CD14-positive monocyte (primary cell): ENCODE measurements around the gene CWC27. TPM values are rescaled to one million over a fixed set of nuclear protein-coding genes. Genes with fewer than 3 reads are reported as not detected.
A peak's percentile ranks its signal among the peaks of the same experiment; 100 is the strongest.

Experiments used
- DNase-seq, 3 donors: peaks; one replicate each; pipeline ENCODE4 v3.0.0-alpha.2; 2011 to 2022
- H2AFZ ChIP-seq: 2 replicates; pipeline ENCODE4 v1.6.0; 2012; ENCODE audit warnings: mild to moderate bottlenecking, low read depth, low read length, inconsistent platforms; ENCODE audit not compliant: insufficient read depth, poor library complexity, severe bottlenecking
- H3K27ac ChIP-seq, 2 donors: 1 replicate in 1 of 2; 2 replicates in 1 of 2; pipeline ENCODE4 v1.5.1; 2012 to 2013; ENCODE audit warnings: low read length in 2 of 2, control low read depth in 1 of 2, inconsistent platforms in 1 of 2, low read depth in 1 of 2, mild to moderate bottlenecking in 1 of 2
- H3K27me3 ChIP-seq, 2 donors: one replicate each; pipeline versions ENCODE4 v1.6.0 to v1.6.1; 2011 to 2013; ENCODE audit warnings: low read length in 2 of 2; ENCODE audit not compliant: control insufficient read depth in 2 of 2, insufficient read depth in 2 of 2
- H3K36me3 ChIP-seq, 2 donors: replicated peaks in 1 of 2; 1 replicate in 1 of 2; 2 replicates in 1 of 2; pipeline versions ENCODE4 v1.5.1 to v1.6.1; 2012 to 2013; ENCODE audit warnings: low read length in 2 of 2, control low read depth in 1 of 2, inconsistent platforms in 1 of 2, mild to moderate bottlenecking in 1 of 2; ENCODE audit not compliant: insufficient read depth in 2 of 2, control insufficient read depth in 1 of 2
- H3K4me1 ChIP-seq, 2 donors: 1 replicate in 1 of 2; 2 replicates in 1 of 2; pipeline versions ENCODE4 v1.5.1 to v1.6.1; 2012 to 2013; ENCODE audit warnings: low read length in 2 of 2, control low read depth in 1 of 2, inconsistent platforms in 1 of 2, mild to moderate bottlenecking in 1 of 2, moderate library complexity in 1 of 2; ENCODE audit not compliant: insufficient read depth in 2 of 2, control insufficient read depth in 1 of 2
- H3K4me2 ChIP-seq: replicated peaks from 2 replicates; pipeline ENCODE3; 2012; ENCODE audit warnings: low read length, moderate library complexity, mild to moderate bottlenecking; ENCODE audit not compliant: poor library complexity, severe bottlenecking; ENCODE audit errors: extremely low read depth
- H3K4me3 ChIP-seq, 3 experiments: fragments of 200-600 bp in 1 of 3; sonication (generic) in 1 of 3; replicated peaks in 1 of 3; 1 replicate in 2 of 3; 2 replicates in 1 of 3; pipeline ENCODE4 v1.5.1; 2011 to 2013; ENCODE audit warnings: low read length in 3 of 3, mild to moderate bottlenecking in 3 of 3, control low read depth in 2 of 3, low read depth in 2 of 3, inconsistent platforms in 1 of 3, moderate library complexity in 1 of 3
- H3K79me2 ChIP-seq: 2 replicates; pipeline ENCODE4 v1.6.0; 2012; ENCODE audit warnings: mild to moderate bottlenecking, control low read depth, inconsistent platforms, low read length, moderate library complexity; ENCODE audit not compliant: insufficient read depth
- H3K9ac ChIP-seq: 2 replicates; pipeline ENCODE4 v1.6.0; 2017; ENCODE audit warnings: low read length, mild to moderate bottlenecking; ENCODE audit not compliant: insufficient read depth, poor library complexity, severe bottlenecking
- H3K9me3 ChIP-seq, 2 donors: replicated peaks in 1 of 2; 1 replicate in 1 of 2; 2 replicates in 1 of 2; pipeline versions ENCODE4 v1.5.1 to v1.6.1; 2012 to 2013; ENCODE audit warnings: low read length in 2 of 2, control low read depth in 1 of 2; ENCODE audit not compliant: control insufficient read depth in 1 of 2, insufficient read depth in 1 of 2
- H4K20me1 ChIP-seq: 2 replicates; pipeline ENCODE4 v1.6.0; 2012; ENCODE audit warnings: mild to moderate bottlenecking, low read length, control low read depth, moderate library complexity; ENCODE audit not compliant: insufficient read depth
- H3K27ac Mint-ChIP-seq, 7 donors: one replicate each; pipeline ENCODE4 v1.8.0; 2020; ENCODE audit warnings: mild to moderate bottlenecking in 7 of 7, mixed read lengths in 7 of 7, moderate library complexity in 6 of 7, inconsistent platforms in 2 of 7
- H3K27me3 Mint-ChIP-seq, 3 donors: one replicate each; pipeline ENCODE4 v1.8.0; 2021 to 2022; ENCODE audit warnings: low read depth in 3 of 3, mild to moderate bottlenecking in 3 of 3, mixed read lengths in 3 of 3, moderate library complexity in 3 of 3, inconsistent platforms in 1 of 3
- H3K36me3 Mint-ChIP-seq, 2 donors: one replicate each; pipeline ENCODE4 v1.8.0; 2020; ENCODE audit warnings: mixed read lengths in 2 of 2, inconsistent platforms in 1 of 2, mild to moderate bottlenecking in 1 of 2
- H3K4me1 Mint-ChIP-seq: one replicate; pipeline ENCODE4 v1.8.0; 2020; ENCODE audit warnings: mild to moderate bottlenecking, mixed read lengths
- H3K4me3 Mint-ChIP-seq, 2 donors: one replicate each; pipeline ENCODE4 v1.8.0; 2020; ENCODE audit warnings: mild to moderate bottlenecking in 2 of 2, mixed read lengths in 2 of 2, moderate library complexity in 1 of 2
- H3K9me3 Mint-ChIP-seq, 7 donors: one replicate each; pipeline ENCODE4 v1.8.0; 2020 to 2022; ENCODE audit warnings: mixed read lengths in 7 of 7, mild to moderate bottlenecking in 6 of 7, moderate library complexity in 6 of 7, inconsistent platforms in 2 of 7
- WGBS: methylation state at CpG from one replicate; pipeline ENCODE4 v1.1.5; 2013; ENCODE audit warnings: missing lambda C conversion rate; ENCODE audit not compliant: insufficient coverage; 5-methylcytosine and 5-hydroxymethylcytosine counted together
- intact Hi-C, 2 donors: fragments of 100-400 bp; cut with micrococcal nuclease; formaldehyde crosslinking; loops; one replicate each; pipeline versions ENCODE4 v1.15.0 to v1.15.1; 2023
- polyA plus RNA-seq, 3 donors: library from polyadenylated mRNA; depleted of rRNA in 1 of 3; unstranded in 2 of 3; stranded (reverse) in 1 of 3; fragments of 300-500 nt in 2 of 3; fragments of >200 nt in 1 of 3; fragmentation: Illumina TruSeq in 2 of 3; gene quantifications; 1 replicate in 2 of 3; 2 replicates in 1 of 3; pipeline ENCODE4 v1.2.3, GENCODE V29; 2012 to 2021
- TF ChIP-seq, protein P1 (sequence below): fragments of 200-600 bp; IDR thresholded peaks from one replicate; pipeline ENCODE4 v1.8.0; 2022; ENCODE audit warnings: antibody characterized with exemption, mild to moderate bottlenecking

CWC27 gene
- polyA plus RNA-seq, 3 donors, result 6.6 to 18.9 (median 14.5) TPM

DNA sequence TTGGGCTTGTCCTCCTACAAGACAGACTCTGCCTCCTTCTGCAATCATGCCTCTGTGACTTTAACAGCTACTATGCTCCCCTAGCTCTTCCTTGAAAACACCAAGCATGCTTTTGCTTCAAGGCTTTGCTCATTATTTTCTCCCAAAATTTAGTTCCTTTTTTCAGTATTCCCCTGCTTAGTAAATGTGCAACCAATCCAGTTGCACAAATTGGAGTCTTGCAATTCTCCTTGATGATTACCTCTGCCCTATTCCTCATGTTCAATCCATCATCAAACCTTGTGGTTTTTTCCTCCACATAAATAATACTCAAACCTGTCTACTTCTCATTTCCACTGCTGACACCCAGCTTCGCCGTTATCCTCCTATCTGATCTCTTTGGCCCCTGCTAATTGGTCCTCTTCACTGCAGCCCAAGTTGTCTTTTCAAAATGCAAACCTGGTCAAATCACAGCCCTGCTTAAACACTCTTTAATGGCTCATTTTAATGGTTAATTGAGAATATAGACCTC, 296.3 kb downstream of the CWC27 start:
- Mint-ChIP-seq H3K4me1 (peaks cover 20% of the 10 kb centered on the region), H3K36me3 (no peaks in the 10 kb centered on the region), H3K27ac (no peak overlapping the region), H3K27me3 (no peaks in the 10 kb centered on the region), H3K9me3 (peaks cover 0 to 2% (median 0%) of the 10 kb centered on the region in 7 donors), H3K4me3 (no peak overlapping the region)
- intact Hi-C loops, result no loop called here
- H3K4me2 ChIP-seq, result no peak overlapping the region
- no peak overlapping the region for H3K9ac ChIP-seq
- DNase-seq, result no peak
- H4K20me1 ChIP-seq, result no peaks in the 10 kb centered on the region
- TF ChIP-seq, protein P1, sequence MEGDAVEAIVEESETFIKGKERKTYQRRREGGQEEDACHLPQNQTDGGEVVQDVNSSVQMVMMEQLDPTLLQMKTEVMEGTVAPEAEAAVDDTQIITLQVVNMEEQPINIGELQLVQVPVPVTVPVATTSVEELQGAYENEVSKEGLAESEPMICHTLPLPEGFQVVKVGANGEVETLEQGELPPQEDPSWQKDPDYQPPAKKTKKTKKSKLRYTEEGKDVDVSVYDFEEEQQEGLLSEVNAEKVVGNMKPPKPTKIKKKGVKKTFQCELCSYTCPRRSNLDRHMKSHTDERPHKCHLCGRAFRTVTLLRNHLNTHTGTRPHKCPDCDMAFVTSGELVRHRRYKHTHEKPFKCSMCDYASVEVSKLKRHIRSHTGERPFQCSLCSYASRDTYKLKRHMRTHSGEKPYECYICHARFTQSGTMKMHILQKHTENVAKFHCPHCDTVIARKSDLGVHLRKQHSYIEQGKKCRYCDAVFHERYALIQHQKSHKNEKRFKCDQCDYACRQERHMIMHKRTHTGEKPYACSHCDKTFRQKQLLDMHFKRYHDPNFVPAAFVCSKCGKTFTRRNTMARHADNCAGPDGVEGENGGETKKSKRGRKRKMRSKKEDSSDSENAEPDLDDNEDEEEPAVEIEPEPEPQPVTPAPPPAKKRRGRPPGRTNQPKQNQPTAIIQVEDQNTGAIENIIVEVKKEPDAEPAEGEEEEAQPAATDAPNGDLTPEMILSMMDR, result no peak
- H3K4me1 ChIP-seq, result peaks cover 0 to 4% of the 10 kb centered on the region in 2 donors
- no peaks in the 10 kb centered on the region for H3K79me2 ChIP-seq
- 100% methylated on average over 2 of the region's 2 CpGs for WGBS
- H3K27me3 ChIP-seq, result no peaks in the 10 kb centered on the region
- H3K9me3 ChIP-seq, result no peaks in the 10 kb centered on the region
- H2AFZ ChIP-seq, result no peak overlapping the region
- H3K4me3 ChIP-seq, result no peak overlapping the region
- H3K27ac ChIP-seq, result no peak overlapping the region
- no peaks in the 10 kb centered on the region for H3K36me3 ChIP-seq

DNA sequence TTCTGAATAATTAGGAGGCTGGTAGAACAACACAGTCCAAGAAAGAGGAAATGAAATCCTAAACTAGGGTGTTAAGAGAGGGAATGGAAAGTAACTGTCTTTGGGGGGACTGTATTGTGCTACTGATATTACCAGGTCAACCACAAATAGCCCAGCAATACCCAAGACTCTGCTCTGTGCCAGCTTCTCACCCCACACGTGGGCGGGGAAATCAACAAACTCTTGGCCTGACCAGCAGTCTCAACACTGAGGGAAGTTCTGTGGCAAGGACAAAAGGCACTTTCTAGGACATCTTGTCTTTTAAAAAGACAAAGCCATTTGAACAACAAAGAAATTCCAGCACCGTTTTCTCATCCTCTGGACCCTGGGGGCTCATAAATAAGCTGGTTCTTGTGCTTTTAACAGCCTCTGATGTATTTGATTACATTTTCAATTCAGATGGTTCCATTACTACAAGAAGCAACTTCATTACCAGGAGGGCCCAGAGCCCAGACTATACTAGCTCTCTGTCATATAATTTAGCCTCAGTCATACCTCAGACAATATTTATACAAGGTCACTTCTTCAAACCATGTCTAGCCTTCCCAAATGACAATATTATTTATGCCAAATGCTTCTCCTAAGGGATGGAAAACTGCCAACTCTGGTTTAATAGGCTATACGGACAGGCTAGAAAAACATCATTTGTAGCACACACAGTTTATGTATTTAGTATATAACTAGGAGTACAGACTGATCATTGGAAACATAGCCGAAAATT, 297.8 kb downstream of the CWC27 start:
- H3K4me1 Mint-ChIP-seq, result peaks cover 20% of the 10 kb centered on the region
- H3K4me1 ChIP-seq, result peaks cover 0 to 4% of the 10 kb centered on the region in 2 donors

More for the DNA sequence above, 297.8 kb downstream of the CWC27 start:
- no peaks in the 10 kb centered on the region for H3K36me3 Mint-ChIP-seq
- no peak overlapping the region for H3K27ac Mint-ChIP-seq
- intact Hi-C loops, result no loop called here
- no peak overlapping the region for H3K4me3 Mint-ChIP-seq
- no peaks in the 10 kb centered on the region for H4K20me1 ChIP-seq
- no peaks in the 10 kb centered on the region for H3K79me2 ChIP-seq
- no peaks in the 10 kb centered on the region for H3K27me3 Mint-ChIP-seq
- no peaks in the 10 kb centered on the region for H3K36me3 ChIP-seq
- H3K9me3 Mint-ChIP-seq, result peaks cover 0 to 2% (median 0%) of the 10 kb centered on the region in 7 donors
- peak overlapping the region; percentile 41 for H2AFZ ChIP-seq
- peak in 1 of 3 donors; percentile 1 for DNase-seq
- no peak overlapping the region for H3K4me3 ChIP-seq
- TF ChIP-seq, protein P1, result no peak
- H3K27ac ChIP-seq, result no peak overlapping the region
- no peak overlapping the region for H3K4me2 ChIP-seq
- H3K9ac ChIP-seq, result no peak overlapping the region
- WGBS, result 100% methylated on average over 1 of the region's 5 CpGs
- H3K27me3 ChIP-seq, result no peaks in the 10 kb centered on the region
- H3K9me3 ChIP-seq, result no peaks in the 10 kb centered on the region
